ENCODE data around the gene PIK3R3.

The PIK3R3 gene

GRCh38 chr1:46030074-46030870 is 102.2 kb downstream of the PIK3R3 start:
- Histone ChIP-seq H3K23ac (ENCODE audit: low read length in 2 of 2) (no peak overlapping the region), H3K4me3 (ENCODE audit: insufficient read depth in 1 of 2, low read depth in 1 of 2, low read length in 2 of 2) (no peak overlapping the region), H2BK5ac (ENCODE audit: low read depth, low read length, poor library complexity, severe bottlenecking) (no peak overlapping the region), H2BK12ac (ENCODE audit: low read length in 2 of 2) (no peak overlapping the region), H3K27ac (ENCODE audit: low read length, poor library complexity, severe bottlenecking) (no peak overlapping the region), H4K91ac (ENCODE audit: low read length) (no peak overlapping the region), H3K4me2 (ENCODE audit: low read length, poor library complexity, severe bottlenecking) (no peak overlapping the region), H2AFZ (ENCODE audit: low read depth, low read length) (no peak overlapping the region), H2BK15ac (ENCODE audit: low read depth, poor library complexity, severe bottlenecking) (no peak overlapping the region), H3K9ac (ENCODE audit: low read length) (no peak overlapping the region), H3K9me3 (ENCODE audit: control insufficient read depth, low read length) (no peaks in the 10 kb centered on the region), H3K27me3 (ENCODE audit: control insufficient read depth in 1 of 2, insufficient read depth in 1 of 2, low read length in 2 of 2) (no peaks in the 10 kb centered on the region), H3K79me1 (replicated peaks; ENCODE audit: low read length, poor library complexity, severe bottlenecking) (peaks cover 2% of the 10 kb centered on the region), H3K14ac (ENCODE audit: low read length in 2 of 2) (no peak overlapping the region), H3K36me3 (ENCODE audit: control insufficient read depth in 1 of 2, insufficient read depth in 2 of 2, low read depth in 1 of 2, low read length in 2 of 2) (peaks cover 67 to 71% of the 10 kb centered on the region in 2 experiments), H4K8ac (ENCODE audit: low read length) (no peak overlapping the region), H2AK5ac (ENCODE audit: low read length, severe bottlenecking) (no peak overlapping the region), H2BK120ac (ENCODE audit: low read depth, low read length) (no peak overlapping the region), H3K4ac (ENCODE audit: low read depth in 1 of 2, low read length in 2 of 2) (no peak overlapping the region), H3K18ac (ENCODE audit: low read depth in 1 of 2, low read length in 2 of 2) (no peak overlapping the region), H3K4me1 (ENCODE audit: control insufficient read depth, insufficient read depth, low read depth, low read length) (peaks cover 8% of the 10 kb centered on the region)
- no peak for DNase-seq
- 98% methylated on average over 18 of the region's 18 CpGs for WGBS

- WGBS: over 99% methylated on average over 8 of the region's 8 CpGs
- H3K27me3 ChIP-seq (ENCODE audit: control insufficient read depth in 1 of 2, insufficient read depth in 1 of 2, low read length in 2 of 2): no peaks in the 10 kb centered on the region
- H3K9me3 ChIP-seq (ENCODE audit: control insufficient read depth, low read length): no peaks in the 10 kb centered on the region
These were observed 104.4 kb downstream of the PIK3R3 start for GRCh38 chr1:46027788-46028573.

GRCh38 chr1:46026531-46026930 is 105.9 kb downstream of the PIK3R3 start:
- Histone ChIP-seq H4K8ac (ENCODE audit: low read length) (no peak overlapping the region), H3K14ac (ENCODE audit: low read length in 2 of 2) (no peak overlapping the region), H3K4ac (ENCODE audit: low read depth in 1 of 2, low read length in 2 of 2) (no peak overlapping the region), H2BK15ac (ENCODE audit: low read depth, poor library complexity, severe bottlenecking) (no peak overlapping the region), H2AFZ (ENCODE audit: low read depth, low read length) (no peak overlapping the region), H3K18ac (ENCODE audit: low read depth in 1 of 2, low read length in 2 of 2) (no peak overlapping the region), H4K91ac (ENCODE audit: low read length) (no peak overlapping the region), H3K9ac (ENCODE audit: low read length) (no peak overlapping the region), H2AK5ac (ENCODE audit: low read length, severe bottlenecking) (no peak overlapping the region), H3K4me3 (ENCODE audit: insufficient read depth in 1 of 2, low read depth in 1 of 2, low read length in 2 of 2) (no peak overlapping the region), H3K23ac (ENCODE audit: low read length in 2 of 2) (no peak overlapping the region), H2BK12ac (ENCODE audit: low read length in 2 of 2) (no peak overlapping the region), H2BK120ac (ENCODE audit: low read depth, low read length) (no peak overlapping the region), H3K4me1 (ENCODE audit: control insufficient read depth, insufficient read depth, low read depth, low read length) (no peaks in the 10 kb centered on the region), H3K36me3 (ENCODE audit: control insufficient read depth in 1 of 2, insufficient read depth in 2 of 2, low read depth in 1 of 2, low read length in 2 of 2) (peaks cover 61 to 92% of the 10 kb centered on the region in 2 experiments), H3K27me3 (ENCODE audit: control insufficient read depth in 1 of 2, insufficient read depth in 1 of 2, low read length in 2 of 2) (no peaks in the 10 kb centered on the region), H3K27ac (ENCODE audit: low read length, poor library complexity, severe bottlenecking) (no peak overlapping the region), H3K4me2 (ENCODE audit: low read length, poor library complexity, severe bottlenecking) (no peak overlapping the region), H2BK5ac (ENCODE audit: low read depth, low read length, poor library complexity, severe bottlenecking) (no peak overlapping the region), H3K9me3 (ENCODE audit: control insufficient read depth, low read length) (no peaks in the 10 kb centered on the region), H3K79me1 (replicated peaks; ENCODE audit: low read length, poor library complexity, severe bottlenecking) (no peaks in the 10 kb centered on the region)
- DNase-seq: no peak
- WGBS: 98% methylated on average over 2 of the region's 3 CpGs

More at GRCh38 chr1:46027788-46028573, 104.4 kb downstream of the PIK3R3 start:
- Histone ChIP-seq H4K8ac (ENCODE audit: low read length) (no peak overlapping the region), H3K4me2 (ENCODE audit: low read length, poor library complexity, severe bottlenecking) (no peak overlapping the region), H2AFZ (ENCODE audit: low read depth, low read length) (no peak overlapping the region), H2BK15ac (ENCODE audit: low read depth, poor library complexity, severe bottlenecking) (no peak overlapping the region), H3K18ac (ENCODE audit: low read depth in 1 of 2, low read length in 2 of 2) (no peak overlapping the region), H3K4me3 (ENCODE audit: insufficient read depth in 1 of 2, low read depth in 1 of 2, low read length in 2 of 2) (no peak overlapping the region), H3K79me1 (replicated peaks; ENCODE audit: low read length, poor library complexity, severe bottlenecking) (no peaks in the 10 kb centered on the region), H3K36me3 (ENCODE audit: control insufficient read depth in 1 of 2, insufficient read depth in 2 of 2, low read depth in 1 of 2, low read length in 2 of 2) (peaks cover 62 to 89% of the 10 kb centered on the region in 2 experiments), H2AK5ac (ENCODE audit: low read length, severe bottlenecking) (no peak overlapping the region), H3K27ac (ENCODE audit: low read length, poor library complexity, severe bottlenecking) (no peak overlapping the region), H3K23ac (ENCODE audit: low read length in 2 of 2) (no peak overlapping the region), H3K14ac (ENCODE audit: low read length in 2 of 2) (no peak overlapping the region), H3K4me1 (ENCODE audit: control insufficient read depth, insufficient read depth, low read depth, low read length) (peaks cover 2% of the 10 kb centered on the region), H2BK12ac (ENCODE audit: low read length in 2 of 2) (no peak overlapping the region), H2BK5ac (ENCODE audit: low read depth, low read length, poor library complexity, severe bottlenecking) (no peak overlapping the region), H4K91ac (ENCODE audit: low read length) (no peak overlapping the region), H2BK120ac (ENCODE audit: low read depth, low read length) (no peak overlapping the region), H3K9ac (ENCODE audit: low read length) (no peak overlapping the region), H3K4ac (ENCODE audit: low read depth in 1 of 2, low read length in 2 of 2) (no peak overlapping the region)
- DNase-seq: no peak

All from mesenchymal stem cell (in vitro differentiated cells and primary cell).